GM12878 (cell line): ENCODE data around the gene FSHR. TPM values are rescaled to one million over a fixed set of nuclear protein-coding genes. Genes with fewer than 3 reads are reported as not detected.

Source experiments
- ATAC-seq: fragments of 200-7000 bp; cut with Tn5 transposase; 3 replicates; pipeline ENCODE4 v1.9.1; 2020; ENCODE audit warnings: mild to moderate bottlenecking, moderate library complexity
- BruUV-seq: library from RNA; stranded (reverse); fragments of 400-500 nt; replicated peaks from 2 replicates; lab custom pipeline; 2021; lab: Mats Ljungman, UMichigan
- CTCF ChIA-PET: fragments of 300-600 bp; sonication (Branson Sonifier 250); formaldehyde crosslinking; extraction: SDS; loops from one replicate; lab custom pipeline; 2021; ENCODE audit warnings: inconsistent platforms; lab: Yijun Ruan, JAX
- POLR2A ChIA-PET: fragments of 350-600 bp; formaldehyde crosslinking; extraction: SDS; loops from one replicate; lab custom pipeline; 2021; ENCODE audit warnings: inconsistent platforms; lab: Charles Lee
- RAD21 ChIA-PET: fragments of 300-600 bp; sonication (Branson Sonifier 250); formaldehyde crosslinking; loops from one replicate; lab custom pipeline; 2023; ENCODE audit warnings: antibody characterized with exemption; ENCODE audit not compliant: unreplicated experiment; lab: Charles Lee
- SMC1A ChIA-PET: fragments of 300-600 bp; sonication (Branson Sonifier 250); formaldehyde crosslinking; loops from one replicate; lab custom pipeline; 2023; ENCODE audit not compliant: unreplicated experiment, uncharacterized antibody; lab: Charles Lee
- DNase-seq: peaks from one replicate; pipeline ENCODE4 v3.0.0-alpha.2; 2011; ENCODE audit warnings: low read depth, low spot score
- FAIRE-seq: peaks from 3 replicates; lab custom pipeline; 2011; peaks lifted over from hg19 to GRCh38; lab: Jason Lieb, UNC
- H2AFZ ChIP-seq: 2 replicates; pipeline ENCODE4 v1.6.0; 2011; ENCODE audit warnings: low read depth, low read length, control low read depth; ENCODE audit not compliant: control insufficient read depth
- H3K27ac ChIP-seq: 2 replicates; pipeline ENCODE4 v1.5.1; 2011; ENCODE audit warnings: control low read depth; ENCODE audit not compliant: control insufficient read depth, insufficient read depth
- H3K27me3 ChIP-seq, 2 experiments: replicated peaks in 1 of 2; 2 replicates each; pipeline versions ENCODE4 v1.6.0 to v1.6.1; 2011; ENCODE audit warnings: low read length in 1 of 2; ENCODE audit not compliant: control insufficient read depth in 2 of 2, insufficient read depth in 2 of 2
- H3K36me3 ChIP-seq, 2 experiments: 2 replicates each; pipeline ENCODE4 v1.5.1; 2011; ENCODE audit warnings: low read length in 1 of 2; ENCODE audit not compliant: control insufficient read depth in 2 of 2, insufficient read depth in 2 of 2
- H3K4me1 ChIP-seq: 2 replicates; pipeline ENCODE4 v1.6.1; 2011; ENCODE audit warnings: mild to moderate bottlenecking, low read length, moderate library complexity, mixed read lengths; ENCODE audit not compliant: control insufficient read depth, insufficient read depth
- H3K4me2 ChIP-seq: 2 replicates; pipeline ENCODE4 v1.6.0; 2011; ENCODE audit warnings: control low read depth; ENCODE audit not compliant: control insufficient read depth, insufficient read depth
- H3K4me3 ChIP-seq: fragments of 200-600 bp; sonication (generic); 2 replicates; pipeline ENCODE4 v1.5.1; 2016
- H3K79me2 ChIP-seq: 2 replicates; pipeline ENCODE4 v1.6.0; 2011; ENCODE audit warnings: low read length; ENCODE audit not compliant: control insufficient read depth, insufficient read depth
- H3K9ac ChIP-seq: 2 replicates; pipeline ENCODE4 v1.8.0; 2011; ENCODE audit warnings: low read length, control low read depth, mixed read lengths; ENCODE audit not compliant: control insufficient read depth, insufficient read depth
- H3K9me3 ChIP-seq: replicated peaks from 3 replicates; pipeline ENCODE4 v1.5.1; 2011; ENCODE audit warnings: mild to moderate bottlenecking, low read length; ENCODE audit not compliant: control insufficient read depth, insufficient read depth
- H4K20me1 ChIP-seq: 2 replicates; pipeline ENCODE4 v1.6.0; 2011; ENCODE audit not compliant: control insufficient read depth, insufficient read depth
- BACH1 ChIP-seq: fragments of 450-650 bp; IDR thresholded peaks from 2 replicates; pipeline ENCODE4 v1.6.1; 2017; ENCODE audit warnings: mild to moderate bottlenecking, borderline replicate concordance
- ESRRA ChIP-seq: IDR thresholded peaks from 2 replicates; pipeline ENCODE4 v1.6.1; 2012; ENCODE audit warnings: mild to moderate bottlenecking, low read length, improper control_type of control experiment
- MYB ChIP-seq: fragments of 150-350 bp; IDR thresholded peaks from 2 replicates; pipeline ENCODE4 v1.6.1; 2014; ENCODE audit warnings: mild to moderate bottlenecking, low read depth, low read length, borderline replicate concordance
- NBN ChIP-seq: fragments of 450-650 bp; IDR thresholded peaks from 2 replicates; pipeline ENCODE4 v1.6.1; 2016
- POLR2AphosphoS2 ChIP-seq: IDR thresholded peaks from 2 replicates; pipeline ENCODE4 v1.6.1; 2011; ENCODE audit warnings: low read depth, mild to moderate bottlenecking, low read length, improper control_type of control experiment, moderate library complexity
- ZNF207 ChIP-seq: fragments of 450-650 bp; IDR thresholded peaks from 2 replicates; pipeline ENCODE4 v1.6.1; 2014; ENCODE audit warnings: antibody characterized with exemption, mild to moderate bottlenecking, borderline replicate concordance
- ZNF384 ChIP-seq: IDR thresholded peaks from 2 replicates; pipeline ENCODE4 v1.6.1; 2012; ENCODE audit warnings: low read depth, mild to moderate bottlenecking, low read length, improper control_type of control experiment, borderline replicate concordance
- in situ Hi-C: fragments of 300-500 bp; cut with MboI; formaldehyde crosslinking; loops from 9 replicates; pipeline ENCODE4 v1.14.3; 2018; ENCODE audit warnings: mixed read lengths
- intact Hi-C: fragments of 100-400 bp; cut with micrococcal nuclease; formaldehyde crosslinking; loops from one replicate; pipeline ENCODE4 v1.14.2; 2022; ENCODE audit not compliant: unreplicated experiment
- polyA plus RNA-seq, 11 experiments: library from polyadenylated mRNA; depleted of rRNA in 4 of 11; unstranded in 6 of 11; stranded (reverse) in 5 of 11; fragments of >200 nt; fragmentation: Nextera tagmentation in 4 of 11; fragmentation: Illumina TruSeq in 1 of 11; extraction: Ambion mirVana in 4 of 11; extraction: Trizol in 1 of 11; gene quantifications; 1 replicate in 1 of 11; 2 replicates in 10 of 11; pipeline versions ENCODE4 v1.2.1 to v1.2.3, GENCODE V29; 2011 to 2016; ENCODE audit warnings: inconsistent platforms in 2 of 11, missing spikeins in 2 of 11, low read depth in 1 of 11
- total RNA-seq, 4 experiments: library from RNA; depleted of rRNA in 3 of 4; stranded (reverse); fragments of >200 nt in 3 of 4; fragmentation: Illumina TruSeq in 1 of 4; extraction: Trizol in 1 of 4; gene quantifications; 2 replicates each; pipeline versions ENCODE4 v1.2.1 to v1.2.3, GENCODE V29; 2013 to 2021
- TF ChIP-seq, protein P1 (sequence below), 3 experiments: IDR thresholded peaks in 2 of 3; conservative IDR thresholded peaks in 1 of 3; 2 replicates each; pipeline ENCODE4 v1.5.1; 2011; ENCODE audit warnings: low read depth in 3 of 3, low read length in 3 of 3, mild to moderate bottlenecking in 3 of 3, control low read depth in 2 of 3, moderate library complexity in 2 of 3, inconsistent platforms in 1 of 3, mixed read lengths in 1 of 3; ENCODE audit not compliant: control insufficient read depth in 2 of 3, insufficient read depth in 1 of 3; ENCODE audit errors: extremely low read depth in 1 of 3
- TF ChIP-seq, protein P2 (sequence below): IDR thresholded peaks from 2 replicates; pipeline ENCODE4 v1.6.1; 2011; ENCODE audit warnings: borderline replicate concordance, low read depth, mild to moderate bottlenecking, moderate library complexity, mixed read lengths, low read length; ENCODE audit not compliant: insufficient read depth; ENCODE audit errors: extremely low read length

FSHR gene
- total and polyA plus RNA-seq, 10 of the 15 experiments (the other 5 are each of a cell fraction or from before 2014, with no cell fraction given) = not detected

- TF ChIP-seq, protein P1, sequence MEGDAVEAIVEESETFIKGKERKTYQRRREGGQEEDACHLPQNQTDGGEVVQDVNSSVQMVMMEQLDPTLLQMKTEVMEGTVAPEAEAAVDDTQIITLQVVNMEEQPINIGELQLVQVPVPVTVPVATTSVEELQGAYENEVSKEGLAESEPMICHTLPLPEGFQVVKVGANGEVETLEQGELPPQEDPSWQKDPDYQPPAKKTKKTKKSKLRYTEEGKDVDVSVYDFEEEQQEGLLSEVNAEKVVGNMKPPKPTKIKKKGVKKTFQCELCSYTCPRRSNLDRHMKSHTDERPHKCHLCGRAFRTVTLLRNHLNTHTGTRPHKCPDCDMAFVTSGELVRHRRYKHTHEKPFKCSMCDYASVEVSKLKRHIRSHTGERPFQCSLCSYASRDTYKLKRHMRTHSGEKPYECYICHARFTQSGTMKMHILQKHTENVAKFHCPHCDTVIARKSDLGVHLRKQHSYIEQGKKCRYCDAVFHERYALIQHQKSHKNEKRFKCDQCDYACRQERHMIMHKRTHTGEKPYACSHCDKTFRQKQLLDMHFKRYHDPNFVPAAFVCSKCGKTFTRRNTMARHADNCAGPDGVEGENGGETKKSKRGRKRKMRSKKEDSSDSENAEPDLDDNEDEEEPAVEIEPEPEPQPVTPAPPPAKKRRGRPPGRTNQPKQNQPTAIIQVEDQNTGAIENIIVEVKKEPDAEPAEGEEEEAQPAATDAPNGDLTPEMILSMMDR (IDR thresholded peaks at IDR 0.05 in 2 of 3, conservative IDR thresholded peaks at IDR 0.05 in 1 of 3; ENCODE audit: control insufficient read depth in 2 of 3, extremely low read depth in 1 of 3, insufficient read depth in 1 of 3, low read depth in 3 of 3, low read length in 3 of 3) = no peak
- no peak for TF ChIP-seq ESRRA
- no peak for TF ChIP-seq ZNF207
These were observed 174.6 kb downstream of the FSHR start (continued) for GRCh38 chr2:48979691-48980090.

- Histone ChIP-seq H3K4me3 (no peak overlapping the region), H4K20me1 (no peaks in the 10 kb centered on the region), H3K36me3 (no peaks in the 10 kb centered on the region), H3K9ac (no peak overlapping the region), H3K27ac (no peak overlapping the region), H3K79me2 (no peaks in the 10 kb centered on the region), H3K9me3 (no peaks in the 10 kb centered on the region), H3K4me1 (no peaks in the 10 kb centered on the region), H3K27me3 (no peaks in the 10 kb centered on the region), H3K4me2 (no peak overlapping the region), H2AFZ (no peak overlapping the region)
- DNase-seq (no peak), FAIRE-seq (no peak), ATAC-seq (no peak)
- TF ChIP-seq BACH1 (no peak), NBN (no peak), ZNF384 (no peak), POLR2AphosphoS2 (no peak), MYB (no peak)
- TF ChIP-seq, protein P2, sequence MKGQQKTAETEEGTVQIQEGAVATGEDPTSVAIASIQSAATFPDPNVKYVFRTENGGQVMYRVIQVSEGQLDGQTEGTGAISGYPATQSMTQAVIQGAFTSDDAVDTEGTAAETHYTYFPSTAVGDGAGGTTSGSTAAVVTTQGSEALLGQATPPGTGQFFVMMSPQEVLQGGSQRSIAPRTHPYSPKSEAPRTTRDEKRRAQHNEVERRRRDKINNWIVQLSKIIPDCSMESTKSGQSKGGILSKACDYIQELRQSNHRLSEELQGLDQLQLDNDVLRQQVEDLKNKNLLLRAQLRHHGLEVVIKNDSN = no peak
- intact Hi-C loops = no loop called here
- CTCF ChIA-PET = no interaction called here
- SMC1A ChIA-PET = no interaction called here
- no TSS peak for BruUV-seq
- in situ Hi-C loops = no loop called here
- RAD21 ChIA-PET = no interaction called here
- POLR2A ChIA-PET = no interaction called here
These were observed 176.2 kb downstream of the FSHR start for GRCh38 chr2:48978131-48978530.
